K562 (cell line): ENCODE results near the gene IRF2. TPM values are rescaled to one million over a fixed set of nuclear protein-coding genes. Genes with fewer than 3 reads are reported as not detected.

Source experiments
- ATAC-seq: fragments of 200-7000 bp; cut with Tn5 transposase; 3 replicates; pipeline ENCODE4 v1.9.1; 2020; ENCODE audit warnings: moderate library complexity
- BruUV-seq: library from RNA; stranded (reverse); fragments of 400-500 nt; replicated peaks from 2 replicates; lab custom pipeline; 2021; lab: Mats Ljungman, UMichigan
- CTCF ChIA-PET: fragments of 300-600 bp; formaldehyde crosslinking; extraction: SDS; loops from one replicate; lab custom pipeline; 2021; ENCODE audit warnings: low intra/inter-chr PET ratio; lab: Yijun Ruan, JAX
- POLR2A ChIA-PET: fragments of 300-600, 350-650 bp; sonication (Branson Sonifier 250); formaldehyde crosslinking; extraction: SDS; loops from one replicate; lab custom pipeline; 2021; ENCODE audit warnings: antibody characterized with exemption, inconsistent platforms; lab: Yijun Ruan, JAX
- DNase-seq, 4 experiments: peaks; one replicate each; pipeline versions ENCODE4 v3.0.0 to v3.0.0-alpha.2; 2011 to 2018; ENCODE audit warnings: low spot score in 3 of 4, mixed read lengths in 3 of 4; ENCODE audit errors: extremely low read depth in 1 of 4
- FAIRE-seq: peaks from 2 replicates; lab custom pipeline; 2011; peaks lifted over from hg19 to GRCh38; lab: Jason Lieb, UNC
- H2AFZ ChIP-seq: 2 replicates; pipeline ENCODE4 v1.6.0; 2011; ENCODE audit warnings: low read depth, low read length, control low read depth, inconsistent platforms
- H3K27ac ChIP-seq: fragments of 200-600 bp; 3 replicates; pipeline ENCODE4 v1.8.0; 2011; ENCODE audit warnings: low read depth, mild to moderate bottlenecking, control low read depth, inconsistent platforms, low read length, moderate library complexity, mixed read lengths; ENCODE audit errors: extremely low read depth
- H3K27me3 ChIP-seq, 2 experiments: fragments of 300-600 bp in 1 of 2; 2 replicates in 1 of 2; 3 replicates in 1 of 2; pipeline versions ENCODE4 v1.6.0 to v1.8.0; 2011; ENCODE audit warnings: inconsistent platforms in 2 of 2, low read length in 2 of 2, mild to moderate bottlenecking in 1 of 2, mixed read lengths in 1 of 2, moderate library complexity in 1 of 2; ENCODE audit not compliant: control insufficient read depth in 2 of 2, insufficient read depth in 2 of 2
- H3K36me3 ChIP-seq: fragments of 300-600 bp; 3 replicates; pipeline ENCODE4 v1.8.0; 2011; ENCODE audit warnings: mild to moderate bottlenecking, low read length, inconsistent platforms; ENCODE audit not compliant: control insufficient read depth, insufficient read depth
- H3K4me1 ChIP-seq, 2 experiments: fragments of 200-600 bp in 1 of 2; replicated peaks in 1 of 2; 2 replicates in 1 of 2; 3 replicates in 1 of 2; pipeline versions ENCODE4 v1.5.1 to v1.8.0; 2011; ENCODE audit warnings: inconsistent platforms in 2 of 2, low read length in 2 of 2, mild to moderate bottlenecking in 1 of 2, mixed read lengths in 1 of 2, moderate library complexity in 1 of 2; ENCODE audit not compliant: control insufficient read depth in 2 of 2, insufficient read depth in 2 of 2
- H3K4me2 ChIP-seq: 2 replicates; pipeline ENCODE4 v1.6.1; 2011; ENCODE audit warnings: low read length, control low read depth, inconsistent platforms, mixed read lengths; ENCODE audit not compliant: insufficient read depth
- H3K4me3 ChIP-seq: fragments of 200-600 bp; sonication (generic), shearing (Covaris generic); 2 replicates; pipeline ENCODE4 v1.5.1; 2016; ENCODE audit warnings: control low read depth, inconsistent platforms
- H3K79me2 ChIP-seq: fragments of 200-600 bp; 3 replicates; pipeline ENCODE4 v1.8.0; 2011; ENCODE audit warnings: low read length, inconsistent platforms; ENCODE audit not compliant: control insufficient read depth, insufficient read depth
- H3K9ac ChIP-seq, 2 experiments: 2 replicates each; pipeline versions ENCODE4 v1.6.0 to v1.6.1; 2011; ENCODE audit warnings: low read depth in 2 of 2, low read length in 2 of 2, control low read depth in 1 of 2, inconsistent platforms in 1 of 2, mild to moderate bottlenecking in 1 of 2, mixed read lengths in 1 of 2; ENCODE audit not compliant: insufficient read depth in 1 of 2
- H3K9me1 ChIP-seq: one replicate; pipeline ENCODE4 v1.6.0; 2011; ENCODE audit warnings: inconsistent platforms, mild to moderate bottlenecking, low read length, moderate library complexity; ENCODE audit not compliant: control insufficient read depth, insufficient read depth
- H3K9me3 ChIP-seq: replicated peaks from 2 replicates; pipeline ENCODE4 v1.5.1; 2011; ENCODE audit warnings: low read depth, low read length, inconsistent platforms; ENCODE audit not compliant: control insufficient read depth, insufficient read depth
- H4K20me1 ChIP-seq: replicated peaks from 2 replicates; pipeline ENCODE4 v1.6.1; 2011; ENCODE audit warnings: low read length, inconsistent platforms, mixed read lengths; ENCODE audit not compliant: control insufficient read depth, insufficient read depth
- CCNT2 ChIP-seq: IDR thresholded peaks from 2 replicates; pipeline ENCODE4 v1.6.1; 2011; ENCODE audit warnings: borderline replicate concordance, low read depth, mild to moderate bottlenecking, moderate library complexity, mixed read lengths, low read length; ENCODE audit not compliant: insufficient read length; ENCODE audit errors: extremely low read depth
- E2F4 ChIP-seq: sonication (generic); formaldehyde crosslinking; IDR thresholded peaks from 2 replicates; pipeline ENCODE4 v1.8.0; 2022; ENCODE audit warnings: mild to moderate bottlenecking, low read depth, missing genetic modification reagents
- NEUROD1 ChIP-seq: fragments of 150-350 bp; IDR thresholded peaks from 2 replicates; pipeline ENCODE4 v1.6.1; 2014; ENCODE audit warnings: borderline replicate concordance, low read length, low read depth; ENCODE audit not compliant: partially characterized antibody
- RBM15 ChIP-seq: fragments of 200-400 bp; formaldehyde crosslinking; IDR thresholded peaks from 2 replicates; pipeline ENCODE4 v1.6.1; 2018; ENCODE audit warnings: mild to moderate bottlenecking, low read length, moderate library complexity; ENCODE audit not compliant: insufficient read depth
- WGBS: fragments of 100-300 bp; shearing (Covaris generic); methylation state at CpG from one replicate; pipeline ENCODE4 v1.1.6; 2016; ENCODE audit warnings: low coverage, mixed read lengths; ENCODE audit not compliant: insufficient coverage; ENCODE audit errors: missing lambda C conversion rate; 5-methylcytosine and 5-hydroxymethylcytosine counted together
- in situ Hi-C: fragments of 300-500 bp; cut with MboI; formaldehyde crosslinking; loops from 4 replicates; pipeline ENCODE4 v1.15.0; 2018; ENCODE audit warnings: inconsistent platforms, mixed read lengths
- intact Hi-C: fragments of 100-400 bp; cut with micrococcal nuclease; formaldehyde crosslinking; loops from 2 replicates; pipeline ENCODE4 v1.14.2; 2022
- polyA plus RNA-seq, 8 experiments: library from polyadenylated mRNA; depleted of rRNA in 4 of 8; stranded (reverse) in 5 of 8; unstranded in 3 of 8; fragments of >200 nt; fragmentation: Nextera tagmentation in 2 of 8; fragmentation: Illumina TruSeq in 1 of 8; extraction: Ambion mirVana in 2 of 8; extraction: Trizol in 1 of 8; gene quantifications; 2 replicates each; pipeline versions ENCODE4 v1.2.1 to v1.2.3, GENCODE V29; 2011 to 2014; ENCODE audit warnings: inconsistent platforms in 1 of 8, missing spikeins in 1 of 8
- total RNA-seq, 7 experiments: library from RNA; depleted of rRNA in 6 of 7; stranded (reverse); fragments of >200 nt in 6 of 7; fragmentation: Illumina TruSeq in 2 of 7; extraction: Trizol in 2 of 7; gene quantifications; 2 replicates each; pipeline versions ENCODE4 v1.2.1 to v1.2.3, GENCODE V29; 2011 to 2021; ENCODE audit warnings: low replicate concordance in 1 of 7
- TF ChIP-seq, protein P1 (sequence below): fragments of 250-450 bp; sonication (Bioruptor Pico); IDR thresholded peaks from 2 replicates; pipeline ENCODE4 v1.6.1; 2021; ENCODE audit warnings: mild to moderate bottlenecking
- TF ChIP-seq, protein P2 (sequence below): sonication (generic); formaldehyde crosslinking; IDR thresholded peaks from 2 replicates; pipeline ENCODE4 v1.8.1; 2023; ENCODE audit warnings: mild to moderate bottlenecking, missing genetic modification reagents, moderate library complexity

Gene IRF2
- total and polyA plus RNA-seq, 9 of the 15 experiments (the other 6 are each of a cell fraction or from before 2014, with no cell fraction given): 7.1 to 17.1 (median 11.3) TPM

- H3K27ac ChIP-seq: no peak overlapping the region
- no peak overlapping the region for H3K4me2 ChIP-seq
- H3K9ac ChIP-seq: peak overlapping the region in 1 of 2 experiments; percentile 38; a peak in 1 of 4 replicates
- TF ChIP-seq E2F4 (CRISPR knock-in tag) (no peak), RBM15 (no peak), NEUROD1 (no peak), CCNT2 (no peak)
- TF ChIP-seq, protein P1, sequence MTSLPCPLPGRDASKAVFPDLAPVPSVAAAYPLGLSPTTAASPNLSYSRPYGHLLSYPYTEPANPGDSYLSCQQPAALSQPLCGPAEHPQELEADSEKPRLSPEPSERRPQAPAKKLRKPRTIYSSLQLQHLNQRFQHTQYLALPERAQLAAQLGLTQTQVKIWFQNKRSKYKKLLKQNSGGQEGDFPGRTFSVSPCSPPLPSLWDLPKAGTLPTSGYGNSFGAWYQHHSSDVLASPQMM (CRISPR knock-in tag): no peak
- TF ChIP-seq, protein P2, sequence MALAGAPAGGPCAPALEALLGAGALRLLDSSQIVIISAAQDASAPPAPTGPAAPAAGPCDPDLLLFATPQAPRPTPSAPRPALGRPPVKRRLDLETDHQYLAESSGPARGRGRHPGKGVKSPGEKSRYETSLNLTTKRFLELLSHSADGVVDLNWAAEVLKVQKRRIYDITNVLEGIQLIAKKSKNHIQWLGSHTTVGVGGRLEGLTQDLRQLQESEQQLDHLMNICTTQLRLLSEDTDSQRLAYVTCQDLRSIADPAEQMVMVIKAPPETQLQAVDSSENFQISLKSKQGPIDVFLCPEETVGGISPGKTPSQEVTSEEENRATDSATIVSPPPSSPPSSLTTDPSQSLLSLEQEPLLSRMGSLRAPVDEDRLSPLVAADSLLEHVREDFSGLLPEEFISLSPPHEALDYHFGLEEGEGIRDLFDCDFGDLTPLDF (CRISPR knock-in tag): no peak
- TF ChIP-seq, all 486 proteins: peak for 0
- ATAC-seq (peak; percentile 28; the same call in 2 of the 3 replicates), DNase-seq (no peak), FAIRE-seq (peak; percentile 70)
- ChIA-PET CTCF (no interaction called here), POLR2A (no interaction called here)
- 78% methylated on average over 8 of the region's 8 CpGs for WGBS
- Histone ChIP-seq H3K9me3 (no peaks in the 10 kb centered on the region), H2AFZ (no peak overlapping the region), H3K4me1 (peaks cover 3 to 7% of the 10 kb centered on the region in 2 experiments; a peak in 3 of 5 replicates), H3K4me3 (no peak overlapping the region), H3K27me3 (no peaks in the 10 kb centered on the region), H3K79me2 (peaks cover 5% of the 10 kb centered on the region; the same call in 2 of the 3 replicates), H4K20me1 (peaks cover 7% of the 10 kb centered on the region), H3K9me1 (no peaks in the 10 kb centered on the region), H3K36me3 (no peaks in the 10 kb centered on the region; the same call in 2 of the 3 replicates)
- no TSS peak for BruUV-seq
- in situ Hi-C loops: no loop called here
- intact Hi-C loops: no loop called here
Observed at GRCh38 chr4:184440595-184441358, 33.6 kb downstream of the IRF2 start.
